ENCODE results near the gene ZNF263.

ZNF263 gene

GRCh38 chr16:3295209-3295608 lies 11.9 kb downstream of the ZNF263 start:
- no peak for ATAC-seq

GRCh38 chr16:3295783-3296182 lies 12.5 kb downstream of the ZNF263 start:
- ATAC-seq, result no peak
- TF ChIP-seq ZNF565 (CRISPR knock-in tag; conservative IDR thresholded peaks at IDR 0.05; ENCODE audit: low read depth) (no peak), TCF4 (CRISPR knock-in tag; IDR thresholded peaks at IDR 0.05; ENCODE audit: borderline replicate concordance) (no peak), CSDC2 (CRISPR knock-in tag; IDR thresholded peaks at IDR 0.05) (no peak), PATZ1 (CRISPR knock-in tag; IDR thresholded peaks at IDR 0.05; ENCODE audit: borderline replicate concordance) (no peak), GLIS3 (CRISPR knock-in tag; IDR thresholded peaks at IDR 0.05) (no peak), BACH2 (CRISPR knock-in tag; IDR thresholded peaks at IDR 0.05; ENCODE audit: borderline replicate concordance) (no peak), ZC3H10 (CRISPR knock-in tag; IDR thresholded peaks at IDR 0.05) (no peak), ISL1 (CRISPR knock-in tag; IDR thresholded peaks at IDR 0.05) (no peak), PPARA (CRISPR knock-in tag; IDR thresholded peaks at IDR 0.05; ENCODE audit: borderline replicate concordance) (no peak), TSHZ2 (CRISPR knock-in tag; IDR thresholded peaks at IDR 0.05) (no peak), SNAI2 (CRISPR knock-in tag; IDR thresholded peaks at IDR 0.05) (no peak), ZFP30 (CRISPR knock-in tag; IDR thresholded peaks at IDR 0.05) (no peak), TOX (CRISPR knock-in tag; IDR thresholded peaks at IDR 0.05; ENCODE audit: borderline replicate concordance) (no peak), CSRNP3 (CRISPR knock-in tag; IDR thresholded peaks at IDR 0.05) (no peak), POU6F1 (CRISPR knock-in tag; IDR thresholded peaks at IDR 0.05; ENCODE audit: borderline replicate concordance, low read depth) (no peak), ZNF70 (CRISPR knock-in tag; IDR thresholded peaks at IDR 0.05) (no peak), ZNF8 (CRISPR knock-in tag; IDR thresholded peaks at IDR 0.05) (no peak), ARNTL (CRISPR knock-in tag; IDR thresholded peaks at IDR 0.05; ENCODE audit: borderline replicate concordance, low read depth) (no peak), RARB (CRISPR knock-in tag; IDR thresholded peaks at IDR 0.05) (no peak)

More at GRCh38 chr16:3295209-3295608, 11.9 kb downstream of the ZNF263 start:
- TF ChIP-seq ESRRG (CRISPR knock-in tag; IDR thresholded peaks at IDR 0.05), result no peak
- TF ChIP-seq ZNF70 (CRISPR knock-in tag; IDR thresholded peaks at IDR 0.05), result no peak
- TF ChIP-seq PATZ1 (CRISPR knock-in tag; IDR thresholded peaks at IDR 0.05; ENCODE audit: borderline replicate concordance), result no peak
- no peak for TF ChIP-seq OSR1 (CRISPR knock-in tag; IDR thresholded peaks at IDR 0.05)
- TF ChIP-seq ZNF8 (CRISPR knock-in tag; IDR thresholded peaks at IDR 0.05), result no peak
- no peak for TF ChIP-seq TSHZ2 (CRISPR knock-in tag; IDR thresholded peaks at IDR 0.05)
- TF ChIP-seq ZC3H10 (CRISPR knock-in tag; IDR thresholded peaks at IDR 0.05), result no peak
- TF ChIP-seq SNAI2 (CRISPR knock-in tag; IDR thresholded peaks at IDR 0.05), result no peak
- TF ChIP-seq ZNF565 (CRISPR knock-in tag; conservative IDR thresholded peaks at IDR 0.05; ENCODE audit: low read depth), result no peak
